GM12872 (cell line): ENCODE results near the gene ITK.

Experiments
- CTCF ChIP-seq: IDR thresholded peaks from 3 replicates; pipeline ENCODE4 v1.5.1; 2011; ENCODE audit warnings: low read depth, mild to moderate bottlenecking, low read length, moderate library complexity; ENCODE audit not compliant: insufficient read depth

Gene ITK

GRCh38 chr5:157269761-157270272, 89.2 kb downstream of the ITK start:
- TF ChIP-seq CTCF: no peak

GRCh38 chr5:157270771-157271170, 90.1 kb downstream of the ITK start:
- TF ChIP-seq CTCF: no peak

GRCh38 chr5:157271740-157272271, 91.2 kb downstream of the ITK start:
- no peak for TF ChIP-seq CTCF

GRCh38 chr5:157273131-157273556, 92.5 kb downstream of the ITK start:
- no peak for TF ChIP-seq CTCF

- TF ChIP-seq CTCF: no peak
Measured at GRCh38 chr5:157275403-157275802, 94.8 kb downstream of the ITK start.

- TF ChIP-seq CTCF: no peak
Measured at GRCh38 chr5:157278319-157279037, 97.8 kb downstream of the ITK start.

- TF ChIP-seq CTCF: no peak
Measured at GRCh38 chr5:157279605-157280239, 99.1 kb downstream of the ITK start.
